ENCODE measurements around the gene CIDEB. TPM values are rescaled to one million over a fixed set of nuclear protein-coding genes. Genes with fewer than 3 reads are reported as not detected.

Gene CIDEB
- total RNA-seq, 1 experiment from 2014 or later, result 0.22 TPM

DNA sequence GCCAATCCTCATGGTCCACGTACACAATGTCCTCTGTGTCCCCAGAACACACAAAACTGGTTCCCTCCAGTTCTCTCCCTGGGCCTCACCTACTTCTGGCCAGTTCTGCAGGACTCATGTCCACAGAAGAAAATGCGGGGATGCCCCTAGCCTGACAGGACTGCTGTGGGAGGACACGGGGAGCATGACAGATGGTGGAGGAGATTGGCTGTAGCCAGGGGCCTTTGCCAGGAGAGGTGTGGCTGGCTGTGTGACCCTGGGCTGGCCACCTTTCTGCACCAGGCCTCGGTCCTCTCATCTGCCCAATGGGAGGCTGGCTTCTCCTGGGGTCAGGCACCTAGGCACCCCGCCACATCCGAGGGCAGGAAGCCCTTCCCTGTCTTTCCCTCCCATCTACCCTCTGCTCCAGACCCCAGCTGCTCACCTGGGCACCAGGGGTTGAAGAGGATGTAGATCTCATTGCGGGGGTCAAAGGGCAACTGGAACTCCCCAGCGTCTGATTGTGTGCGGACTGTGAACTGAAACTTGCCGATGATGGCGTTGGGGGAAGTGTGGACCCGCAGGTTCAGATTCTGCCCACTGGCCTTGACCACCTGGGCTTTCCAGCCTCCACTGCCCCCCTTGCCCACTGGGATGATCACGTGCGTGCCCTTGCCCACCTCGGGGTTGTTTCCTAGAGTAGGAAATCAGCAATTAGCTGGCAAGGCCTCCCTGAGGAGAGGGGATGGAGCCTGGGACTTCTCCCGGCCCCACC is 47.6 kb downstream of the CIDEB start:
- Histone ChIP-seq H2AFZ (ENCODE audit: low read depth, low read length, poor library complexity, severe bottlenecking) (no peak overlapping the region), H3K27me3 (ENCODE audit: insufficient read depth, low read length) (no peaks in the 10 kb centered on the region), H3K4me2 (ENCODE audit: low read length) (no peak overlapping the region), H3K27ac (ENCODE audit: low read depth, low read length) (no peak overlapping the region), H3K36me3 (ENCODE audit: control insufficient read depth in 1 of 2, insufficient read depth in 2 of 2, low read length in 2 of 2) (no peaks in the 10 kb centered on the region), H3K9ac (ENCODE audit: low read length) (no peak overlapping the region), H4K20me1 (ENCODE audit: insufficient read depth) (no peaks in the 10 kb centered on the region), H3K4me1 (ENCODE audit: control insufficient read depth in 1 of 2, insufficient read depth in 2 of 2, low read length in 2 of 2) (peaks cover 10 to 14% of the 10 kb centered on the region in 2 experiments), H3K79me2 (ENCODE audit: insufficient read depth, low read length) (no peaks in the 10 kb centered on the region), H3K9me2 (ENCODE audit: insufficient read depth) (no peaks in the 10 kb centered on the region), H3K9me3 (ENCODE audit: control insufficient read depth in 1 of 2, insufficient read depth in 1 of 2, low read depth in 1 of 2, low read length in 2 of 2) (no peaks in the 10 kb centered on the region), H3K4me3 (replicated peaks in 1 of 2; ENCODE audit: low read depth in 1 of 2, low read length in 2 of 2) (no peak overlapping the region)
- BruUV-seq (replicated peaks), result no TSS peak
- RAD21 ChIA-PET (ENCODE audit: low non-redundant PET in 1 of 2, low total read pairs in 2 of 2, uncharacterized antibody in 2 of 2, unreplicated experiment in 2 of 2), result no interaction called here
- ATAC-seq (no peak), DNase-seq (ENCODE audit: low read depth, low spot score) (no peak)
- TF ChIP-seq, protein P1, sequence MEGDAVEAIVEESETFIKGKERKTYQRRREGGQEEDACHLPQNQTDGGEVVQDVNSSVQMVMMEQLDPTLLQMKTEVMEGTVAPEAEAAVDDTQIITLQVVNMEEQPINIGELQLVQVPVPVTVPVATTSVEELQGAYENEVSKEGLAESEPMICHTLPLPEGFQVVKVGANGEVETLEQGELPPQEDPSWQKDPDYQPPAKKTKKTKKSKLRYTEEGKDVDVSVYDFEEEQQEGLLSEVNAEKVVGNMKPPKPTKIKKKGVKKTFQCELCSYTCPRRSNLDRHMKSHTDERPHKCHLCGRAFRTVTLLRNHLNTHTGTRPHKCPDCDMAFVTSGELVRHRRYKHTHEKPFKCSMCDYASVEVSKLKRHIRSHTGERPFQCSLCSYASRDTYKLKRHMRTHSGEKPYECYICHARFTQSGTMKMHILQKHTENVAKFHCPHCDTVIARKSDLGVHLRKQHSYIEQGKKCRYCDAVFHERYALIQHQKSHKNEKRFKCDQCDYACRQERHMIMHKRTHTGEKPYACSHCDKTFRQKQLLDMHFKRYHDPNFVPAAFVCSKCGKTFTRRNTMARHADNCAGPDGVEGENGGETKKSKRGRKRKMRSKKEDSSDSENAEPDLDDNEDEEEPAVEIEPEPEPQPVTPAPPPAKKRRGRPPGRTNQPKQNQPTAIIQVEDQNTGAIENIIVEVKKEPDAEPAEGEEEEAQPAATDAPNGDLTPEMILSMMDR (IDR thresholded peaks at IDR 0.05 in 2 of 3, conservative IDR thresholded peaks at IDR 0.05 in 1 of 3; ENCODE audit: borderline replicate concordance in 1 of 3, insufficient read depth in 1 of 3, low read depth in 2 of 3, low read length in 2 of 3), result no peak
- TF ChIP-seq ZFX (IDR thresholded peaks at IDR 0.05) (no peak), ELF1 (IDR thresholded peaks at IDR 0.05; ENCODE audit: borderline replicate concordance, low read depth) (no peak), POLR2A (IDR thresholded peaks at IDR 0.05; ENCODE audit: borderline replicate concordance, extremely low read depth, insufficient read depth, insufficient read length) (no peak), EZH2 (IDR thresholded peaks at IDR 0.05) (no peak), CEBPB (IDR thresholded peaks at IDR 0.05; ENCODE audit: low read depth) (no peak), POLR2AphosphoS5 (IDR thresholded peaks at IDR 0.05; ENCODE audit: low read depth, low read length) (no peak)
- TF ChIP-seq, protein P2, sequence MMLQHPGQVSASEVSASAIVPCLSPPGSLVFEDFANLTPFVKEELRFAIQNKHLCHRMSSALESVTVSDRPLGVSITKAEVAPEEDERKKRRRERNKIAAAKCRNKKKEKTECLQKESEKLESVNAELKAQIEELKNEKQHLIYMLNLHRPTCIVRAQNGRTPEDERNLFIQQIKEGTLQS (IDR thresholded peaks at IDR 0.05), result no peak
- TF ChIP-seq, protein P3, sequence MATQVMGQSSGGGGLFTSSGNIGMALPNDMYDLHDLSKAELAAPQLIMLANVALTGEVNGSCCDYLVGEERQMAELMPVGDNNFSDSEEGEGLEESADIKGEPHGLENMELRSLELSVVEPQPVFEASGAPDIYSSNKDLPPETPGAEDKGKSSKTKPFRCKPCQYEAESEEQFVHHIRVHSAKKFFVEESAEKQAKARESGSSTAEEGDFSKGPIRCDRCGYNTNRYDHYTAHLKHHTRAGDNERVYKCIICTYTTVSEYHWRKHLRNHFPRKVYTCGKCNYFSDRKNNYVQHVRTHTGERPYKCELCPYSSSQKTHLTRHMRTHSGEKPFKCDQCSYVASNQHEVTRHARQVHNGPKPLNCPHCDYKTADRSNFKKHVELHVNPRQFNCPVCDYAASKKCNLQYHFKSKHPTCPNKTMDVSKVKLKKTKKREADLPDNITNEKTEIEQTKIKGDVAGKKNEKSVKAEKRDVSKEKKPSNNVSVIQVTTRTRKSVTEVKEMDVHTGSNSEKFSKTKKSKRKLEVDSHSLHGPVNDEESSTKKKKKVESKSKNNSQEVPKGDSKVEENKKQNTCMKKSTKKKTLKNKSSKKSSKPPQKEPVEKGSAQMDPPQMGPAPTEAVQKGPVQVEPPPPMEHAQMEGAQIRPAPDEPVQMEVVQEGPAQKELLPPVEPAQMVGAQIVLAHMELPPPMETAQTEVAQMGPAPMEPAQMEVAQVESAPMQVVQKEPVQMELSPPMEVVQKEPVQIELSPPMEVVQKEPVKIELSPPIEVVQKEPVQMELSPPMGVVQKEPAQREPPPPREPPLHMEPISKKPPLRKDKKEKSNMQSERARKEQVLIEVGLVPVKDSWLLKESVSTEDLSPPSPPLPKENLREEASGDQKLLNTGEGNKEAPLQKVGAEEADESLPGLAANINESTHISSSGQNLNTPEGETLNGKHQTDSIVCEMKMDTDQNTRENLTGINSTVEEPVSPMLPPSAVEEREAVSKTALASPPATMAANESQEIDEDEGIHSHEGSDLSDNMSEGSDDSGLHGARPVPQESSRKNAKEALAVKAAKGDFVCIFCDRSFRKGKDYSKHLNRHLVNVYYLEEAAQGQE (IDR thresholded peaks at IDR 0.05; ENCODE audit: low read depth), result no peak
- CTCF ChIA-PET, result no interaction called here
- intact Hi-C loops (cut with micrococcal nuclease), result no loop called here
- POLR2A ChIA-PET, result no interaction called here

All from HCT116 (cell line).